Vein endothelial cell (primary cell): ENCODE measurements around the gene TRIM29. TPM values are rescaled to one million over a fixed set of nuclear protein-coding genes. Genes with fewer than 3 reads are reported as not detected.

ENCODE experiments used
- total RNA-seq: library from RNA; depleted of rRNA; stranded (reverse); fragments of >200 nt; gene quantifications from 2 replicates; pipeline ENCODE4 v1.2.3, GENCODE V29; 2012

Gene TRIM29
- not detected in 2 replicates for total RNA-seq

GRCh38 chr11:120137611-120138521, at the start of gene TRIM29:
TRIM29 (minus strand) TSS chr11:120138113; CDS start chr11:120138031, 82 bp downstream.

Other genes starting within 250 kb of the TRIM29 start
- gene OAF, start 72.9 kb upstream of the TRIM29 start, total RNA-seq: 17.0 and 26.9 TPM in 2 replicates
- gene POU2F3, start 102.0 kb upstream of the TRIM29 start, total RNA-seq: not detected in 2 replicates
- 5.2 and 6.6 TPM in 2 replicates for gene TLCD5, start 187.2 kb upstream of the TRIM29 start, total RNA-seq
- 118 and 136 TPM in 2 replicates for gene ARHGEF12, start 198.3 kb upstream of the TRIM29 start, total RNA-seq